ENCODE results near the gene PCBP2. TPM values are rescaled to one million over a fixed set of nuclear protein-coding genes. Genes with fewer than 3 reads are reported as not detected.

The PCBP2 gene
- total RNA-seq, 1 donor from 2014 or later, result 153 TPM

DNA sequence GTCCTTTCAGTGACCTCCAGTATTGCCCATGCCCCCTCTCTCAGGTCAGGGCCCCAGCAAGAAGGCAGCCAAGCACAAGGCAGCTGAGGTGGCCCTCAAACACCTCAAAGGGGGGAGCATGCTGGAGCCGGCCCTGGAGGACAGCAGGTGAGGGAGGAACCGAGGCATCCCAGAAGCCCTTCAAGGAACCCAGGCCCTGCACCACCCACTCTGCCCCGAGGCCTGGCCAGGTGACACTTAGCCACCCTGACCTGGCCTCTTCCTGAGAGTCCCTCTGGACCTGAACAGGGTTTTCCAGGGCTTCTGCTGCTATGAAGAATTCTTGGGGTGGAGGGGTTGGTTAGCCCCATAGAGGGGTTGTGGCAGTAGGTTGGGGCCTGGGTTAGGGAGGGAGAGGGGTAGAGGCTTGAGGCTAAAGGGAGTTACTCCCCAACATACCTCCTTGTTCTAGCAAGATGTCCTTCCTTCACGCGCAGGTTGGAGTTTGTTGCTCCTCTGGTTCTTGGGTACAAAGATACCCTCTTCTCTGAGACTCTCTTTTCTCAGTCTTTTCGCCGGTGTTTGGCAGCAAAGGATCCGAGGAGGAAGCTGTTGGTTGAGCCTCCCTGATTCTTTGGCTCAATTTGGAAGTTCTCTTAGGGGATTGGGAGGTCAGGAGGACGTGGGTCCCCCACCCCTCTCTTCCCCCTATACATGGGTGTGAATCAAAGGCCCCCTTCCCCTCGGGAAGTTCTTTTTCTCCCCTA, 51.3 kb downstream of the PCBP2 start:
- DNase-seq (ENCODE audit: low read depth), result no peak
- H3K4me3 ChIP-seq (ENCODE audit: low read depth, low read length), result no peak overlapping the region
- TF ChIP-seq, protein P1, sequence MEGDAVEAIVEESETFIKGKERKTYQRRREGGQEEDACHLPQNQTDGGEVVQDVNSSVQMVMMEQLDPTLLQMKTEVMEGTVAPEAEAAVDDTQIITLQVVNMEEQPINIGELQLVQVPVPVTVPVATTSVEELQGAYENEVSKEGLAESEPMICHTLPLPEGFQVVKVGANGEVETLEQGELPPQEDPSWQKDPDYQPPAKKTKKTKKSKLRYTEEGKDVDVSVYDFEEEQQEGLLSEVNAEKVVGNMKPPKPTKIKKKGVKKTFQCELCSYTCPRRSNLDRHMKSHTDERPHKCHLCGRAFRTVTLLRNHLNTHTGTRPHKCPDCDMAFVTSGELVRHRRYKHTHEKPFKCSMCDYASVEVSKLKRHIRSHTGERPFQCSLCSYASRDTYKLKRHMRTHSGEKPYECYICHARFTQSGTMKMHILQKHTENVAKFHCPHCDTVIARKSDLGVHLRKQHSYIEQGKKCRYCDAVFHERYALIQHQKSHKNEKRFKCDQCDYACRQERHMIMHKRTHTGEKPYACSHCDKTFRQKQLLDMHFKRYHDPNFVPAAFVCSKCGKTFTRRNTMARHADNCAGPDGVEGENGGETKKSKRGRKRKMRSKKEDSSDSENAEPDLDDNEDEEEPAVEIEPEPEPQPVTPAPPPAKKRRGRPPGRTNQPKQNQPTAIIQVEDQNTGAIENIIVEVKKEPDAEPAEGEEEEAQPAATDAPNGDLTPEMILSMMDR (conservative IDR thresholded peaks at IDR 0.05; ENCODE audit: low read depth, low read length), result no peak

DNA sequence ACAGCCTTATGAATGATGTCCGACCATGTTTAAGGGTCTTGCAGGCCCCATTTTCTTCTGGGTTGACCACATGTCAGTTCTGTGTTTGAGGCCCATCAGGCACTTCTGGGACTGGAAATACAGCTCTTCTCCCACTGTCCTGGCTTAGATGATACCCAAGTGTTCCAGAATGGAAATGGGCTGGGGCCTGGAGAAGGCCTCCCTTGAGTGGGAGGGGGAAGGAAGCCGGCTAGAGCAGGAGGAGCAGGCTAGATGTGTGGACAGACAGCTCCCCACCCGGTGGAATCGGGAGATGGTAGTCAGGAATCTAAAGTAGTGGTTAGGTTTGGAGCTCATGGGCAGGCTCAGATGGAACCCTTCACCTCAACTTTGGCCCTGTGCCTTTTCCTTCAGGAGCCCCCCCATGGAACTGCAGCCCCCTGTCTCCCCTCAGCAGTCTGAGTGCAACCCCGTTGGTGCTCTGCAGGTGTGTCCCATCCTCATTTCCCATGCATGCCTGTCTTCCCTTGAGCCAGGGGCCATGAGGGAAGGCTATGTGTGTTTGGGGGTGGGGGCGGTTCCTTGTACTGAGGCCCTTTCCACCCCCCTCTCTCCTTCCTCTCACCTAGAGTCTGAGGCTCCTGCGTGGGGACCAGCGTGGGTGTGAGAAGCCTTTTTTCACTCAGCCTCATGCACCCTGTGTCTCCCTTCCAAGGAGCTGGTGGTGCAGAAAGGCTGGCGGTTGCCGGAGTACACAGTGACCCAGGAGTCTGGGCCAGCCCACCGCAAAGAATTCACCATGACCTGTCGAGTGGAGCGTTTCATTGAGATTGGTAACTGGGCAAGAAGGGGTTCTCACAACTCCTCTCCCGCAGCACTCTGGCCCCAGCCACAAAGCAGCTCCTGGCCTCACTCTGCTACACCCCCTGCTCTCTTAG, 52.4 kb downstream of the PCBP2 start:
- H3K4me3 ChIP-seq (ENCODE audit: low read depth, low read length), result no peak overlapping the region
- no peak for DNase-seq (ENCODE audit: low read depth)
- TF ChIP-seq, protein P1 (conservative IDR thresholded peaks at IDR 0.05; ENCODE audit: low read depth, low read length), result no peak

DNA sequence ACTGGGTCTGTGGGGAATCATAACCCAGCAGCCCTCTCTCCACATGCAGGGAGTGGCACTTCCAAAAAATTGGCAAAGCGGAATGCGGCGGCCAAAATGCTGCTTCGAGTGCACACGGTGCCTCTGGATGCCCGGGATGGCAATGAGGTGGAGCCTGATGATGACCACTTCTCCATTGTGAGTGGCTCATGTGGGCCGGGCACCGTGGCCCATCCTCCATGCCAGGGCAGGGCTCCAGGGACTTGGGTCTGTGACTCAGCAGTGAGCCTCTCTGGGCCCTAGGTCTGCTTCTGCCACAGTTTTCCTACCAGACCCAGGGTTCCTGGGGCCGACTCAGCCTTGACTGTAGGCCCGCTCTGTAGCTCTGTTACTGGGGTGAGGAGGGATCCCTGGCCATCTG, 53.2 kb downstream of the PCBP2 start:
- no peak for DNase-seq (ENCODE audit: low read depth)
- no peak overlapping the region for H3K4me3 ChIP-seq (ENCODE audit: low read depth, low read length)
- TF ChIP-seq, protein P1 (conservative IDR thresholded peaks at IDR 0.05; ENCODE audit: low read depth, low read length), result no peak

DNA sequence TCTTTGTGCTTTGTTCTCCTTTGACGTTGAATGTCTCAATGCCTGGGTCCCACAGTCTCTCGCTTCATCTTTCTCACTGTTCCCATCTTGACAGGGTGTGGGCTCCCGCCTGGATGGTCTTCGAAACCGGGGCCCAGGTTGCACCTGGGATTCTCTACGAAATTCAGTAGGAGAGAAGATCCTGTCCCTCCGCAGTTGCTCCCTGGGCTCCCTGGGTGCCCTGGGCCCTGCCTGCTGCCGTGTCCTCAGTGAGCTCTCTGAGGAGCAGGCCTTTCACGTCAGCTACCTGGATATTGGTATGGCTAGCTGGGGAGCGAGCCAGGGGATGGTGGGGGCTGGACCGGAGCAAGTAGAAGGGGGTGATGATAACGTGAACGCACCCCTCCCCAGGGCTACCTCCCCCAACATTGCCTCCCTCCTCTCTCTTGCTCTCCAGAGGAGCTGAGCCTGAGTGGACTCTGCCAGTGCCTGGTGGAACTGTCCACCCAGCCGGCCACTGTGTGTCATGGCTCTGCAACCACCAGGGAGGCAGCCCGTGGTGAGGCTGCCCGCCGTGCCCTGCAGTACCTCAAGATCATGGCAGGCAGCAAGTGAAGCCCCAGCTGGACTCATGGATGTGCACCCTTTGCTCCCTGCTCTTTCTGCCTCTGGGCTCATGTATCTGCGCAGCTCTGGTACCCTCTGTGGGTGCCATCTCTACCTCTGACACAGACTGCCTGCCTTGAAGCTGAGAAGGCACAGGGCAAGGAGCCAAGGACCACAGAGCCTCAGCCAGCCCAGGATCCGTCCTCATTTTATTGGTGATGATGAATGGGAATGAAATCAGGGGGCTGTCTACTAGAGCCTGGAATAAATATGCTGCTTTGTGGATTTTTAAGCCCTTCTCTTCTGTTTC, 53.9 kb downstream of the PCBP2 start:
- no peak for DNase-seq (ENCODE audit: low read depth)
- no peak overlapping the region for H3K4me3 ChIP-seq (ENCODE audit: low read depth, low read length)
- TF ChIP-seq, protein P1 (conservative IDR thresholded peaks at IDR 0.05; ENCODE audit: low read depth, low read length), result no peak

DNA sequence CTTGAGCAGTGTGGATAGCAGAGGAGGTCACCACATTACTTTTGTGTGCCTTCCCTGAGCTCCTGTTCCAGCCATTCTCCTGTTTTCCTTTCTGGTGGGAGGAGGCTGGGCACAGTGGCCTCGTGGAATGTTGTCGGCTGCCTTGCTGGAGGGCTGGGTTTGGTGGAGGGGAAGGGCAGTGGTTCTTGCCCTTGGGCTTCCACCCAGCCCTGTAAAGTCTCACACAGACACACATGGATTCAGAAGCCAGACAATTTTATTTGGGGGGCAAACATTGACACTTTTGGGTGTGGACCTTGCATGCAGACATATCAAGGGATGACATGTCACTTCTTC, 54.5 kb downstream of the PCBP2 start:
- TF ChIP-seq, protein P1 (conservative IDR thresholded peaks at IDR 0.05; ENCODE audit: low read depth, low read length), result no peak
- no peak overlapping the region for H3K4me3 ChIP-seq (ENCODE audit: low read depth, low read length)
- no peak for DNase-seq (ENCODE audit: low read depth)

DNA sequence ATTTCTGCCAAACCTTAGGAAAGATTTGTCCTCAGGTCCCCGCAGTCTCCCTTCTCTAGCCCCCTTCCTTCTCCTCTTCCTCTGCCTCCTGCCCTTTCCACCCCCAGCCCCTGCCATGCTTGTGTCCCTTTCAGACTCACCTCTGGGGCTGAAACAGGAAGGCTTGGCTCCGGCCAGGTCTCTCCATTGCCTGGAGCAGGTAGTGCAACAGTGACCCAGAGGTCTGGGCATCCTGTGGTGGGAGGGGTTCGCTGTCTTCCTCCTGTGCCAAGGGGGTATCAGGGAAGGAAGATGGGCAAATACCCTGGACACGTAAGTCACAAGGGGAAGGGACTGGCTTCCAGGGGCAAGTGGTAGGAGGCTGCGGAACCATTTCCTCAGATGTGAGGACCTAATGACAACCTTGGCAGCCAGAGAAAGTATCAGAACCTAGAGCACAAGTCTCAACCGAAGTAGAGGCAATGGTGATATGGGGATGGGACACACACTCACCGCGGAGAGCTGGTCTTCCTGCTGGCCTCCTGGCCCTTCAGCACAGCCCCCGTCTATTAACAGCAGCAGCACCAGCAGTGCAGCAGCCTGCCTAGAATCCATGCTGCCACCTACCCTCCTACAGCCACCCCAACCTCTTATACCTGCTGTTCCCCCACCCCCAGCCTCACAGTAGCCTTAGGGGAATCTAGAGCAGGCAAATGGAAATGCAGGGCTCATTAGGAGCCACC, 55.1 kb downstream of the PCBP2 start, which contains the start of gene NPFF:
NPFF (minus strand) TSS at position 604 of the 722 bp plus-strand sequence; CDS start at position 594, 10 bp downstream.
- no peak within 1 kb of the TSS for H3K4me3 ChIP-seq (ENCODE audit: low read depth, low read length)
- DNase-seq (ENCODE audit: low read depth), result no peak
- TF ChIP-seq, protein P1 (conservative IDR thresholded peaks at IDR 0.05; ENCODE audit: low read depth, low read length), result no peak

All from epithelial cell of proximal tubule (primary cell).